SK-N-SH treated with all-trans-retinoic acid at 6 μM for 48 hours (cell line): ENCODE results near the gene MSMO1.

Source experiments
- ZFP30 ChIP-seq: fragments of 450-650 bp; formaldehyde crosslinking; IDR thresholded peaks from 2 replicates; pipeline ENCODE4 v1.5.0; 2022; ENCODE audit warnings: mild to moderate bottlenecking, moderate library complexity
- TF ChIP-seq, protein P1 (sequence below): fragments of 250-450 bp; sonication (Bioruptor Pico); IDR thresholded peaks from 2 replicates; pipeline ENCODE4 v1.5.1; 2020; ENCODE audit warnings: low read depth, mild to moderate bottlenecking, moderate library complexity
- TF ChIP-seq, protein P2 (sequence below): fragments of 250-450 bp; sonication (Bioruptor Pico); IDR thresholded peaks from 2 replicates; pipeline ENCODE4 v1.5.1; 2021; ENCODE audit warnings: mild to moderate bottlenecking, moderate library complexity
- TF ChIP-seq, protein P3 (sequence below): fragments of 250-450 bp; sonication (Bioruptor Pico); IDR thresholded peaks from 2 replicates; pipeline ENCODE4 v1.8.0; 2020; ENCODE audit warnings: mild to moderate bottlenecking, moderate library complexity, borderline replicate concordance

DNA sequence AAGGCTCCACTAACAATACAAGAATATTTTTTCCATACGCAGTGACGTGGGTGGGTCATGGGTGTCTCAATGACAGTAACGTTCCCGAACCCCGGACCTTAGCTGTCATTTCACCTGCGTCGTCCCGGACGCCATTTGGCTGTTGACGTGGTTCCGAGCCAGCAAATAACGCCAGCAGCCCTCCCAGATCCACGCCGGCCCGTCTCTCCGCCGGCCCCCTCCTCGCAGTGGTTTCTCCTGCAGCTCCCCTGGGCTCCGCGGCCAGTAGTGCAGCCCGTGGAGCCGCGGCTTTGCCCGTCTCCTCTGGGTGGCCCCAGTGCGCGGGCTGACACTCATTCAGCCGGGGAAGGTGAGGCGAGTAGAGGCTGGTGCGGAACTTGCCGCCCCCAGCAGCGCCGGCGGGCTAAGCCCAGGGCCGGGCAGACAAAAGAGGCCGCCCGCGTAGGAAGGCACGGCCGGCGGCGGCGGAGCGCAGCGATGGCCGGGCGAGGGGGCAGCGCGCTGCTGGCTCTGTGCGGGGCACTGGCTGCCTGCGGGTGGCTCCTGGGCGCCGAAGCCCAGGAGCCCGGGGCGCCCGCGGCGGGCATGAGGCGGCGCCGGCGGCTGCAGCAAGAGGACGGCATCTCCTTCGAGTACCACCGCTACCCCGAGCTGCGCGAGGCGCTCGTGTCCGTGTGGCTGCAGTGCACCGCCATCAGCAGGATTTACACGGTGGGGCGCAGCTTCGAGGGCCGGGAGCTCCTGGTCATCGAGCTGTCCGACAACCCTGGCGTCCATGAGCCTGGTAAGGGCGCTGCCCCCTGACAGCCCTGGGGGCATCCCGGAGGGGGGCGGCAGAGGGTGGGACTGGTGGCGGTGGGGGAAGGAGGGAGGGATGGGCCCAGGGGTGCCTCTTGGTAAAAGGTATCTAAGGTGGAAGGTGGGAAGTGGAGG lies 51.5 kb downstream of the MSMO1 start, which contains the start of gene CPE:
- no peak for TF ChIP-seq ZFP30
- TF ChIP-seq, protein P1, sequence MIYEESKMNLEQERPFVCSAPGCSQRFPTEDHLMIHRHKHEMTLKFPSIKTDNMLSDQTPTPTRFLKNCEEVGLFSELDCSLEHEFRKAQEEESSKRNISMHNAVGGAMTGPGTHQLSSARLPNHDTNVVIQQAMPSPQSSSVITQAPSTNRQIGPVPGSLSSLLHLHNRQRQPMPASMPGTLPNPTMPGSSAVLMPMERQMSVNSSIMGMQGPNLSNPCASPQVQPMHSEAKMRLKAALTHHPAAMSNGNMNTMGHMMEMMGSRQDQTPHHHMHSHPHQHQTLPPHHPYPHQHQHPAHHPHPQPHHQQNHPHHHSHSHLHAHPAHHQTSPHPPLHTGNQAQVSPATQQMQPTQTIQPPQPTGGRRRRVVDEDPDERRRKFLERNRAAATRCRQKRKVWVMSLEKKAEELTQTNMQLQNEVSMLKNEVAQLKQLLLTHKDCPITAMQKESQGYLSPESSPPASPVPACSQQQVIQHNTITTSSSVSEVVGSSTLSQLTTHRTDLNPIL (CRISPR knock-in tag): no peak
- TF ChIP-seq, protein P2, sequence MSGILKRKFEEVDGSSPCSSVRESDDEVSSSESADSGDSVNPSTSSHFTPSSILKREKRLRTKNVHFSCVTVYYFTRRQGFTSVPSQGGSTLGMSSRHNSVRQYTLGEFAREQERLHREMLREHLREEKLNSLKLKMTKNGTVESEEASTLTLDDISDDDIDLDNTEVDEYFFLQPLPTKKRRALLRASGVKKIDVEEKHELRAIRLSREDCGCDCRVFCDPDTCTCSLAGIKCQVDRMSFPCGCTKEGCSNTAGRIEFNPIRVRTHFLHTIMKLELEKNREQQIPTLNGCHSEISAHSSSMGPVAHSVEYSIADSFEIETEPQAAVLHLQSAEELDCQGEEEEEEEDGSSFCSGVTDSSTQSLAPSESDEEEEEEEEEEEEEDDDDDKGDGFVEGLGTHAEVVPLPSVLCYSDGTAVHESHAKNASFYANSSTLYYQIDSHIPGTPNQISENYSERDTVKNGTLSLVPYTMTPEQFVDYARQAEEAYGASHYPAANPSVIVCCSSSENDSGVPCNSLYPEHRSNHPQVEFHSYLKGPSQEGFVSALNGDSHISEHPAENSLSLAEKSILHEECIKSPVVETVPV: no peak
- TF ChIP-seq, protein P3, sequence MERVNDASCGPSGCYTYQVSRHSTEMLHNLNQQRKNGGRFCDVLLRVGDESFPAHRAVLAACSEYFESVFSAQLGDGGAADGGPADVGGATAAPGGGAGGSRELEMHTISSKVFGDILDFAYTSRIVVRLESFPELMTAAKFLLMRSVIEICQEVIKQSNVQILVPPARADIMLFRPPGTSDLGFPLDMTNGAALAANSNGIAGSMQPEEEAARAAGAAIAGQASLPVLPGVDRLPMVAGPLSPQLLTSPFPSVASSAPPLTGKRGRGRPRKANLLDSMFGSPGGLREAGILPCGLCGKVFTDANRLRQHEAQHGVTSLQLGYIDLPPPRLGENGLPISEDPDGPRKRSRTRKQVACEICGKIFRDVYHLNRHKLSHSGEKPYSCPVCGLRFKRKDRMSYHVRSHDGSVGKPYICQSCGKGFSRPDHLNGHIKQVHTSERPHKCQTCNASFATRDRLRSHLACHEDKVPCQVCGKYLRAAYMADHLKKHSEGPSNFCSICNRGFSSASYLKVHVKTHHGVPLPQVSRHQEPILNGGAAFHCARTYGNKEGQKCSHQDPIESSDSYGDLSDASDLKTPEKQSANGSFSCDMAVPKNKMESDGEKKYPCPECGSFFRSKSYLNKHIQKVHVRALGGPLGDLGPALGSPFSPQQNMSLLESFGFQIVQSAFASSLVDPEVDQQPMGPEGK (CRISPR knock-in tag): no peak
